Measurements from ENCODE around the gene GLT1D1.

DNA sequence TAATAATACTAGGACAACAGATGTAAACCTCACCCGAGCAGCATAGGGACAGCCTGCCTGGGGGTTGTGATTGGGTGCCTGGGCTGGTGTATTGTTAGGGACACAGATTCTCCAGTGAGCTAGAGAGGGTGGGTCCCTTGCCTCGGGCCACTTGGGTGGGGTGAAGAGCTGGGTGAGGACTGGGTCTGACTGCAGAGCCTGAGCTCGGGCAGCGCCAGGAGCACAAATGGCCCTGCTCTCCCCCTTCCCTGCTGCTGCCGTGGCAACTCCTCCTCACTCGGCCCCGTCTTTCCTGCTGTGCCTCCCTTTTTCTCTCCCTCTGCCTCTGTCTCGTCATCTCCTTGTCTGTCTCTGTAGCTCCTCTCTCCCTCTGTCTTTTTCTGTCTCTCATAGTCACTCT lies 115.4 kb downstream of the GLT1D1 start:
- TF ChIP-seq, protein P1, sequence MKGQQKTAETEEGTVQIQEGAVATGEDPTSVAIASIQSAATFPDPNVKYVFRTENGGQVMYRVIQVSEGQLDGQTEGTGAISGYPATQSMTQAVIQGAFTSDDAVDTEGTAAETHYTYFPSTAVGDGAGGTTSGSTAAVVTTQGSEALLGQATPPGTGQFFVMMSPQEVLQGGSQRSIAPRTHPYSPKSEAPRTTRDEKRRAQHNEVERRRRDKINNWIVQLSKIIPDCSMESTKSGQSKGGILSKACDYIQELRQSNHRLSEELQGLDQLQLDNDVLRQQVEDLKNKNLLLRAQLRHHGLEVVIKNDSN (IDR thresholded peaks at IDR 0.05) = no peak
- TF ChIP-seq NFIC (IDR thresholded peaks at IDR 0.05) (no peak), RAD21 (IDR thresholded peaks at IDR 0.05; ENCODE audit: low read depth) (no peak), FOXM1 (IDR thresholded peaks at IDR 0.05; ENCODE audit: borderline replicate concordance, low read depth) (no peak), EP300 (IDR thresholded peaks at IDR 0.05; ENCODE audit: borderline replicate concordance) (no peak), EGR1 (IDR thresholded peaks at IDR 0.05) (no peak), YY1 (IDR thresholded peaks at IDR 0.05; ENCODE audit: low read depth) (no peak), TEAD4 (IDR thresholded peaks at IDR 0.05) (no peak), TAF1 (IDR thresholded peaks at IDR 0.05; ENCODE audit: low read depth) (no peak)
